ENCODE measurements around the gene EEF1AKMT3. TPM values are rescaled to one million over a fixed set of nuclear protein-coding genes. Genes with fewer than 3 reads are reported as not detected.

Gene EEF1AKMT3
- total and polyA plus RNA-seq, 2 experiments from 2014 or later = 12.4 to 15.7 TPM

GRCh38 chr12:57775044-57775443 lies 2.6 kb downstream of the EEF1AKMT3 start:
- WGBS, 2 experiments (ENCODE audit: low coverage in 1 of 2, low lambda C conversion rate in 2 of 2, missing lambda C conversion rate in 2 of 2) = 61 to 73% methylated on average over 2 to 3 of the region's 3 CpGs

GRCh38 chr12:57775563-57776246 lies 3.3 kb downstream of the EEF1AKMT3 start:
- no peaks in the 10 kb centered on the region for H3K36me3 ChIP-seq (ENCODE audit: low read depth)
- peaks cover 25% of the 10 kb centered on the region for H3K79me2 ChIP-seq (ENCODE audit: insufficient read depth)
- H3K9me2 ChIP-seq (ENCODE audit: insufficient read depth) = no peaks in the 10 kb centered on the region
- peaks cover 3% of the 10 kb centered on the region for H3K4me1 ChIP-seq (ENCODE audit: insufficient read depth)
- H3K9me3 ChIP-seq (ENCODE audit: low read depth) = no peaks in the 10 kb centered on the region
- no peaks in the 10 kb centered on the region for H4K20me1 ChIP-seq (ENCODE audit: insufficient read depth)
- H3K27me3 ChIP-seq (replicated peaks; ENCODE audit: insufficient read depth) = no peaks in the 10 kb centered on the region
- H3K4me2 ChIP-seq (ENCODE audit: unreplicated experiment) = no peak overlapping the region
- no peak overlapping the region for H3K9ac ChIP-seq
- H2AFZ ChIP-seq = no peak overlapping the region
- in situ Hi-C loops (cut with MboI) = no loop called here
- H3K27ac ChIP-seq = no peak overlapping the region
- peaks cover under 1% of the 10 kb centered on the region; the same call in 1 of the 2 replicates for H3F3A ChIP-seq (ENCODE audit: insufficient read depth)
- H3K4me3 ChIP-seq = no peak overlapping the region
- TF ChIP-seq EZH2 (IDR thresholded peaks at IDR 0.05; ENCODE audit: insufficient read depth, poor library complexity, severe bottlenecking) (no peak), EZH2phosphoT487 (IDR thresholded peaks at IDR 0.05; ENCODE audit: insufficient read depth, low read depth) (no peak)
- WGBS, 2 experiments (ENCODE audit: low coverage in 1 of 2, low lambda C conversion rate in 2 of 2, missing lambda C conversion rate in 2 of 2) = 72 to 76% methylated on average over 4 of the region's 4 CpGs
- no peak for DNase-seq

More at GRCh38 chr12:57775044-57775443, 2.6 kb downstream of the EEF1AKMT3 start:
- H3K4me1 ChIP-seq (ENCODE audit: insufficient read depth) = peaks cover 3% of the 10 kb centered on the region
- H3K27me3 ChIP-seq (replicated peaks; ENCODE audit: insufficient read depth) = no peaks in the 10 kb centered on the region
- no peak overlapping the region for H3K27ac ChIP-seq
- in situ Hi-C loops (cut with MboI) = no loop called here
- peaks cover 31% of the 10 kb centered on the region for H3K79me2 ChIP-seq (ENCODE audit: insufficient read depth)
- no peak overlapping the region for H2AFZ ChIP-seq
- no peaks in the 10 kb centered on the region for H3K9me2 ChIP-seq (ENCODE audit: insufficient read depth)
- H3K4me3 ChIP-seq = no peak overlapping the region
- H4K20me1 ChIP-seq (ENCODE audit: insufficient read depth) = no peaks in the 10 kb centered on the region
- no peak for DNase-seq
- TF ChIP-seq EZH2 (IDR thresholded peaks at IDR 0.05; ENCODE audit: insufficient read depth, poor library complexity, severe bottlenecking) = no peak
- no peak for TF ChIP-seq EZH2phosphoT487 (IDR thresholded peaks at IDR 0.05; ENCODE audit: insufficient read depth, low read depth)
- H3F3A ChIP-seq (ENCODE audit: insufficient read depth) = no peaks in the 10 kb centered on the region; the same call in 1 of the 2 replicates
- no peaks in the 10 kb centered on the region for H3K36me3 ChIP-seq (ENCODE audit: low read depth)
- no peaks in the 10 kb centered on the region for H3K9me3 ChIP-seq (ENCODE audit: low read depth)
- H3K9ac ChIP-seq = no peak overlapping the region
- H3K4me2 ChIP-seq (ENCODE audit: unreplicated experiment) = no peak overlapping the region

GRCh38 chr12:57776247-57776587 lies 3.8 kb downstream of the EEF1AKMT3 start:
- H2AFZ ChIP-seq = no peak overlapping the region
- no peaks in the 10 kb centered on the region; the same call in 1 of the 2 replicates for H3K4me1 ChIP-seq (ENCODE audit: insufficient read depth)
- no peaks in the 10 kb centered on the region for H3K9me3 ChIP-seq (ENCODE audit: low read depth)
- H3K36me3 ChIP-seq (ENCODE audit: low read depth) = no peaks in the 10 kb centered on the region
- no peak overlapping the region for H3K27ac ChIP-seq
- peaks cover 6% of the 10 kb centered on the region for H3F3A ChIP-seq (ENCODE audit: insufficient read depth)
- no peak overlapping the region for H3K4me2 ChIP-seq (ENCODE audit: unreplicated experiment)
- no peak overlapping the region for H3K9ac ChIP-seq
- no peaks in the 10 kb centered on the region for H3K9me2 ChIP-seq (ENCODE audit: insufficient read depth)
- peaks cover 20% of the 10 kb centered on the region for H3K79me2 ChIP-seq (ENCODE audit: insufficient read depth)
- TF ChIP-seq EZH2 (IDR thresholded peaks at IDR 0.05; ENCODE audit: insufficient read depth, poor library complexity, severe bottlenecking) (no peak), EZH2phosphoT487 (IDR thresholded peaks at IDR 0.05; ENCODE audit: insufficient read depth, low read depth) (no peak)
- 69 to 90% methylated on average over 2 of the region's 2 CpGs for WGBS, 2 experiments (ENCODE audit: low coverage in 1 of 2, low lambda C conversion rate in 2 of 2, missing lambda C conversion rate in 2 of 2)
- H4K20me1 ChIP-seq (ENCODE audit: insufficient read depth) = no peaks in the 10 kb centered on the region
- H3K4me3 ChIP-seq = no peak overlapping the region
- in situ Hi-C loops (cut with MboI) = no loop called here
- no peaks in the 10 kb centered on the region for H3K27me3 ChIP-seq (replicated peaks; ENCODE audit: insufficient read depth)
- DNase-seq = no peak

- H3K9me3 ChIP-seq (ENCODE audit: low read depth) = no peaks in the 10 kb centered on the region
- in situ Hi-C loops (cut with MboI) = no loop called here
Measured at GRCh38 chr12:57777367-57777766, 5.0 kb downstream of the EEF1AKMT3 start.

More at GRCh38 chr12:57777367-57777766, 5.0 kb downstream of the EEF1AKMT3 start:
- Histone ChIP-seq H3K36me3 (ENCODE audit: low read depth) (no peaks in the 10 kb centered on the region), H2AFZ (no peak overlapping the region), H3K4me2 (ENCODE audit: unreplicated experiment) (no peak overlapping the region), H4K20me1 (ENCODE audit: insufficient read depth) (no peaks in the 10 kb centered on the region), H3K27me3 (replicated peaks; ENCODE audit: insufficient read depth) (no peaks in the 10 kb centered on the region), H3K27ac (no peak overlapping the region), H3K4me1 (ENCODE audit: insufficient read depth) (peaks cover 3% of the 10 kb centered on the region; the same call in 1 of the 2 replicates), H3F3A (ENCODE audit: insufficient read depth) (peaks cover 17% of the 10 kb centered on the region), H3K4me3 (no peak overlapping the region), H3K9me2 (ENCODE audit: insufficient read depth) (no peaks in the 10 kb centered on the region), H3K79me2 (ENCODE audit: insufficient read depth) (peaks cover 18% of the 10 kb centered on the region), H3K9ac (no peak overlapping the region)
- DNase-seq = no peak
- 75 to 82% methylated on average over 7 of the region's 7 CpGs for WGBS, 2 experiments (ENCODE audit: low coverage in 1 of 2, low lambda C conversion rate in 2 of 2, missing lambda C conversion rate in 2 of 2)
- TF ChIP-seq EZH2 (IDR thresholded peaks at IDR 0.05; ENCODE audit: insufficient read depth, poor library complexity, severe bottlenecking) (no peak), EZH2phosphoT487 (IDR thresholded peaks at IDR 0.05; ENCODE audit: insufficient read depth, low read depth) (no peak)
